GM19455 (cell line): ENCODE results near the gene MAP3K8.
"Not testable (repeated sequence)": the region's sequence is repeated elsewhere in the genome, so short reads cannot be mapped to it uniquely, and the experiment has no call there.

Experiments used
- ATAC-seq: cut with Tn5 transposase; IDR thresholded peaks from one replicate; pipeline ENCODE4 v1.9.1; 2021; ENCODE audit not compliant: unreplicated experiment

Gene MAP3K8

DNA sequence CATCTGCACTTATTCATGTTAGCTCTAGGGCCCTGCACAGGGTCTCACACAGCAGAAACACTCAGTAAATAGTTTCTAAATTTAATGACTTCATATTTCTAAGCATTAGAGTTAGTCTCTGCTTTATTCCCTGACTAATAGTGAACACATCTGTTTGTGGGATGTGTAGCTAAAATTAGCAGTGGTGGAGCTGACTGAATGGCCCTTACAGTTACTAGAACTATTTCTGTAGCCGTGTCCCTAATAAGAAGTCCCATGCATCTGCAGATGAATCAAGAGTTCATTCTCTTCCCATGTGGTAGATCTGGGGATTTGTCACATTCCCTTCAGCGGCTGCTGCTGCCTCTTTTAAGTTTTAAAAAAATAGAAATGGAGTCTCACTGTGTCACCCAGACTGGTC is 11.7 kb downstream of the MAP3K8 start:
- ATAC-seq, result no peak

DNA sequence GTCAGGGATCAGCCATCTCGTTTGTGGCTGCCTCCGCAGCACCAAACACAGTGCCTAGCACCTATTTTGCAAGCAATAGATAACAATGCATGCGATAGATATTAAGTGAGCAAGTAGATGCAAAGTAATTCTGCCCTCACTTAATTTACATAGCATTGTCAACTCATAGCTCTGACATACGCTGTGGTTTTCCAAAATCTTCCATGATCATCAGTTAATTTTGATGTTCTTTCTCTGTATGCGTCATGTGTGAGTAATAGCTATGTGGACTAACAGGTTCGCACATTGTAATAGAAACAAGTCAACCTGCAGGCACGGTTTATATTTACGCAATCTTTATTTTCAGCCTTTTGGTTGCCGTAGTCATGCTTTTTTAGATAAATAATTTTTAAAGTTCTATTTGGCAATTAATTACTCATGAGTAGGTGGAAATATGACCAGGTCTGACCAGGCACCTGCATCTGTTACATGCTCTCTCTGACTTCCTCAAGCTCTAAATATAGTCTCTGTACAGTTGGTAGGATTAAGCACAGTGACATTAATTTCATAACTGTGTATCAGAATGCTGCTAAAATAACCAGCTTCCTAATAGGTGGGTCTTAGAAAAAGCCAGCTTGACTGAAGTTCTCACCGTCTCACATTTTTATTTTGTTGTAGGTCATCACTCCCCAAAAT is 13.3 kb downstream of the MAP3K8 start:
- ATAC-seq, result no peak

DNA sequence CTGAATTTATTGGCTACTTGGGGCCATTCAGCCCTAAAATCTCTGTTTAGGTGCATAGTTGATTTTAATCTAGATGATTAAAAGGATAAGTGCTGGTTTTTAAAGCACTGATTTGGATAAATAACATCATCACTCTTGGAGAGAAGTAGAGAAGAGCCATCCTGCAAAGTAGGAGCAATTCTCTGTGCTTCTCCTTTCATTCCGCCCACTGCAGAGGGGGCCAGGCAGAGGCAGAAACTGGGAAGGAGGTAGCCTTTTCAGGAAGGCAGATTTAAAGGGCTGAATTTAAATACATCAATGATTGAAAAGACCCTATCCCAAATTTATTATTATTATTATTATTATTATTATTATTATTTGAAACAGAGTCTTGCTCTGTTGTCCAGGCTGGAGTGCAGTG is 14.1 kb downstream of the MAP3K8 start:
- no peak for ATAC-seq

DNA sequence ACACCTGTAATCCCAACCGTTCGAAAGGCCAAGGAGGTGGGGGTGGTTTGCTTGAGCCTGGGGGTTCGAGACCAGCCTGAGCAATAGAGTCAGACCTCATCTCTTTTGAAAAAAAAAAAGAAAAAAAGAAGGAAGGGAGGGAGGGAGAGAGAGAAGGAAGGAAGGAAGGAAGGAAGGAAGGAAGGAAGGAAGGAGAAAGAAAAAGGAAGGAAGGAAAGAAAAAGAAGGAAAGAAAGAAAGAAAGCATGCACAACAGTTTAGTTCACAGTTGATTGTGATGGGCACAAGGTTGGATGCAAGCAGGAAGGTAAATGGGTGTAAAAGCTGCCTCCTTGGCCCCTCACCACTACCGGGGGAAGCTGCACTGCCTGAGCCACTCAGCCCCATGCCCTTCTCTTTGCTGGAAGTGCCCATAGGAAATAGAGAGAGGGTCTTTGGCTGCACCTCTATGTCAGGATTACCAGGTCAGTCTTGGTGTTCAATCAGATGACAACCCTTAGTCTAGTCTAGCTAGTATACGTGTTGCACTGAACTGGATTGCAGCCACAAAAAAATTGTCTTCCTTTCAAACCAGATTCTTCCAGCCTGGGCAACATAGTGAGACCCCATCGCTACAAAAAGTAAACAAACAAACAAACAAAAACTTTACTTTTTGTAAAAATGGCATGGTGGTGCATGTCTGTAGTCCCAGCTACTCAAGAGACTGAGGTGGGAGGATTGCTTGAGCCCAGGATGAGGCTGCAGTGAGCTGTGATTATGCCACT is 20.0 kb downstream of the MAP3K8 start:
- ATAC-seq, result no peak

DNA sequence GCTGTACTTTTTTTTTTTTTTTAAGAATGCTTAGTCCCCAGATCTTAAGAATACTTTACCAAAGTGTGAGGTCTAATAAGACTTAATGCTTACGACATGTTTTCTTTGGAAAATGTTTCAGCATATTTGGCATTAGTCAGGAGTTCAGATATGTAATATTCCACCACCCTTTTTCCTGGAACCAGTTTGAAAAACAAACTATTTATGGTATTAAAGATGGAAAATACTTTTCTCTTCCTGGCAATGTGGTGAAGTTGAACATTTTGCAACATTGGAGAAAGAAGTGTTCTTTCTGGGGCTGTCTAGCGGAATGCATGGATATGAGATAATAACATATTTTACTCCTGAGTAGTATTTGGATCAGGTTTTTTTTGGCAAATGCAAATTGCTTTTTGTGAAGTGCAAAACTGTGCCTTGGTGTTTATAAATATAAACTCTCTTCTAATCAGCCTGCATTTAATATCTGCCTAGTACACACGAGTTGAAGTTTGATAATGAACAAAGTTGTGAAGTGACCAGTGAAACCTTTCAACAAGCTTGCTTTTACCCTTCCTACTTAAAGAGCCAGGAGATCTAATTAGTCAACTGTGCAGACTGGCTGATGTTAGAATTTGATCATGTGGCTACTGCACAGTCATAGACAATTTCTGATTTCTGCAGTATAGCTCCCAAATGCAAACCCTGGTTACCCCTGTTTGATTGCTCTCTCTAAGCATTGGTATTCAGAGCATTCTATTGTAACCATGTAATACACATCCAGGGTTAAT is 20.9 kb downstream of the MAP3K8 start:
- ATAC-seq, result no peak

DNA sequence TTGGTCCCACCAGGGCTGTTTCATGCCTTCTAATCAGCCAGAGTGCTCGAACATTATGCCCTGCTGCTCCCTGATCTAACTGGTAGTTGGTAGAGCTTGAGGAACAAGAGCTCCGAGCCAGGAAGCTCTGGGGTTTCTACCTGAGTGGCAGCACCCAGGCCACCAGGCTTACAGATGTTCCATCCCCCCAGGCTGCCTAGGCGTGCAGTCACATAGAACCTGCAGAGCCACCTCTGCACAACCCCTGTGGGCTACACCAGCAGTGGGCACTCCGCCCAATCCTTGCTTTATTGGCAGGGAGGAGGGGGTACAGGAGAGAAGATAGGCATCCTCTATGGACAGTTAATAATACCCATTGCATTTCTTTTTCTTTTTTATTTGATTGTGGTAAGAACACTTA is 21.8 kb downstream of the MAP3K8 start:
- ATAC-seq, result peak; percentile 45

DNA sequence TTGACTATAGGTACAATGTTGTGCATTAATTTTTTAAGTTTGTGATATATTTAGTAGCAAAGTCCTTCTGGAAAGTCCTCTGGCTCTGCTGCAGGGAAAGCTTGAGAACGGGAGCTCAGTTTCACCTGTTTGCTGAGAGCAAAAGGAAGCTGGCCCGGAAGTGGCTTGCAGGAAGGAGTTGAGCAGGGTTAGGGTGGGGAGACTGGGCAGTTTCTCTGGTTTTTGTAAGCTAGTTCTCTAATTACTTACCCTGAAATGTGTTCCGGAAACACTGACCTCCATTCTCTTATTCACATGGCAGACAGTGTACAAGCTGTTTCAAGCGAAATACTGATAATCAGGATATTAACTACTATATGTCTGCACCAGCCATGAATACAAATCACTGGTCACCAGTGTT is 22.3 kb downstream of the MAP3K8 start:
- ATAC-seq, result peak; percentile 77

DNA sequence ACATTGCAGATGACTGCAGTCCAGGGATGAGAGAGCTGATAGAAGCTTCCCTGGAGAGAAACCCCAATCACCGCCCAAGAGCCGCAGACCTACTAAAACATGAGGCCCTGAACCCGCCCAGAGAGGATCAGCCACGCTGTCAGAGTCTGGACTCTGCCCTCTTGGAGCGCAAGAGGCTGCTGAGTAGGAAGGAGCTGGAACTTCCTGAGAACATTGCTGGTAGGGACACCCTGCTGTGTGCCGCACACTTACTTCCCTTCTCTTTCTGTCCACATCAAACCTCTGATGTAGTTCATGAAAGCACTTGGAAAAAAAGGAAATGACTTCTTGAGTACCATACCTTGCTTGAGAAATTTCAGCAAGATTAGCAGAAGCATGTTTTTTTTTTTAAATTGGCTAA is 25.3 kb downstream of the MAP3K8 start:
- ATAC-seq, result no peak

DNA sequence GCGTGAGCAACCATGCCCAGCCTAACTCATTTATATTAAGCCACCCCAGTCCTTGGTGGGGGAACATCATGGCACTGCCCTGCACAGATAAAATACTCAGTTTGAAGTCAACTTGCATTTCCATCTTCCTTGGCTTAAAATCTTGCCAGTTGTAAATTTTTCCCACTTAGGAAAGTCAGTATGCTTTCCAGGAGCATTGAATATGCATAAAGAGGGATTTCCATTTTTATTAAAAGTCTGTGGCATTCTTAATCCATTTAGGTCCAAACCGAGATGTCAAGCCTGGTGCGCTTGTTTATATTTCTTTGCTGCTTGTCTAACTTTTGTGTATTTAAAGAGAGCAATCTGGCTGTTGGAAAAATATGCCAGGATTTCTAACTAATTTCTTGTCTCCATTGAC is 26.1 kb downstream of the MAP3K8 start:
- no peak for ATAC-seq

DNA sequence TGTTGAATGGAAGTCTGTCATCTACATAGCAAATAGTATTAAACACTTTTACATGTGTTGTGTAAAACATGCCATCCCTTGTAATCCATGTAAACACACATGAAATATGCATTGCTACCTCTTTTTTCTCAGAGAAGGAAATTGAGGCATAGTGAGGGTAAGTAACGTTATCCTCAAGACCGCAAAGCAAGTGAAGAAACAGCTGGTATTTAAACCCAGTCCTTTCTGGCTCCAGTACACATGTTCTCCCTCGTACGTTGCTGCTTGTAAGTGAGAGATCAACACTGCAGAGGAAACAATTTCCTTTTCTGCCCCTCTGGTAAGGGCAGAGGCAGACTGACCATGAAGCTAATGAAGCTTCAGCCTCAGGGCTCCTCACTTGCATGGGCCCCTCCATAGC is 28.5 kb downstream of the MAP3K8 start:
- ATAC-seq, result no peak

DNA sequence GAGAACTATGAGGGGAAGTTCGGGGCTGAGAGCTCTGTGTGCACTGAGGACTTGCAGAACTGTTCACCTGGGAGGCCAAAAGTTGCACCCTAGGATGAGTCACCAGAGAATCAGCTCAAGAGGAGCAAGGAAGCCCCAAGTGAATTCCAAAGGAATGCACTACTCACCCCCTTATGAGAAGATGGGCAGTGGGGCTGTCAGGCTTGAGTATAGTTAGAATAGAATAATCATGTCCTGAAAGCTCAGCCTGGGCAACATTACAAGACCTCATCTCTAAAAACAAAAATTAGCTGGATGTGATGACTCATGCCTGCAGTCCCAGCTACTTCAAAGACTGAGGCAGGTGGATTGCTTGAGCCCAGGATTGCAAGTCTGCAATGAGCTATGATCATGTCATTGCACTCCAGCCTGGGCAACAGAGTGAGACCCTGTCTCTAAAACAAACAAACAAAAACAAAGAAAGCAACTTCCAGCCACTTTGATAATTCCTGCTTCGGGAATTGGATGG is 30.0 kb downstream of the MAP3K8 start:
- no peak for ATAC-seq

DNA sequence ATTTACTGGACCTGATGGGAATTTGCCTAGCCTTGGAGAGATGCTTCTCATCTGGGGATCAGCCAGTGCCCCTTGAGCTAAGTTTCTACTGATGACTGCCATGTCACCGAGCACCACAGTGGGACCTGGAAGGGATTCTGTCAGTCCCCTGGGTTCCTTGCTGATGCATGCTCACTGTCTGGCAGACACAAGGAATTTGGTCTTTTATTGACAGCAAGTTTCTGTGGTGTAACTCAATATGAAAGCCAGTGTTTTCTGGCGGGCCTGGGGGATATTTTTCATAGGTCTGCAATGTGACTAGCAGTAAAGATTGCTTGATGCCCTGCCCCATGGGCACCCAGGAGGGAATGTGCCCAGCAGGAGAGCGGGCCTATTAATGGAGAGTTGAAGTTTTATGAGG is 30.7 kb downstream of the MAP3K8 start:
- ATAC-seq, result no peak

DNA sequence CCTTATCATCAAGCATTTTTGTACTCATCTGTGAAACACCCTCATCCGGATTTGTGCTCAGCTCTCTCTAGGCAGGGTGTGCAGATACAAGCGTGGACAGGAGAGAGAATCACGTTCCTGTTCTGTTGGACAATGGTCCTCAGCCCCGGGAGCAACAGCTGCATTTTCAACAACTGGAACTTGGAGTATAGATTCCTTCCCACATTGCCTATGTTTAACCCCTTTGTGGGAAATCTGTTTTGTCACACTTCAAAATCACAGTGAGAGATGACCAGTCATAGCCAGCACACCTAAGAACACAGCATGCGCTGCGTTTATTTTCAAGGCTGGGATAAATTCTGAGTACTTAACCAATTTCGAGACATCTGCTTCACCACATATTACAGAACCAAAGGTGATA is 32.5 kb downstream of the MAP3K8 start:
- ATAC-seq, result no peak

DNA sequence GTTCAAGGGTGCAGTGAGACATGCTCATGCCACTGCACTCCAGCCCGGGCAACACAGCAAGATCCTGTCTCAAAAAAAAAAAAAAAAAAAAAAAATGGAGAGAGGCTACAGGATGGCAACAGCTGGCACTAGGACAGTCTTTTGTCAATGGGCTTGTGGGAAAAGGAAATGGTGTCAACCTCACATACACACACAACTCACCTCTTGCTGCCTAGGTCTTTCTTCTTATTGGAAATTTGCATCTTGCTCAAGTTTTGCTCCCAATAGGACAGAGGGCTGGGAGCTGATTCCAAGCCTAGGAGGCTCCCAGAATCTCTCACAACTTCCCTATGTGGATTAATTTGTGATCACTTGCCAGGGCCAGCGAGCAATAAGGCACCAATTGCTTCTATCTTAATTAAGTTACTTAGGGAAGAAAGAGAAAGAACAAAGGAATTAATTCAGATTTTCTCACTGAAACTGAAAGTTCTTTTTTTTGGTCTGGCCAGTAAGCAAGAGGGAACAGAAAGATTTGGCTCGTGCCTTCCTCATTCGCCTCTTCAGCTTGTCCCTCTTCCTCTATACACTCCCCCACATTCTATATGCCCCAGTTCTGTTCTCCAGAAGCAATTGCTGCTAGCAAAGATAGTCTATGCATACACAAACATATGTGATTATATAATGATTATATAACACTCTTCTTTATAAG is 33.8 kb downstream of the MAP3K8 start:
- no peak for ATAC-seq

DNA sequence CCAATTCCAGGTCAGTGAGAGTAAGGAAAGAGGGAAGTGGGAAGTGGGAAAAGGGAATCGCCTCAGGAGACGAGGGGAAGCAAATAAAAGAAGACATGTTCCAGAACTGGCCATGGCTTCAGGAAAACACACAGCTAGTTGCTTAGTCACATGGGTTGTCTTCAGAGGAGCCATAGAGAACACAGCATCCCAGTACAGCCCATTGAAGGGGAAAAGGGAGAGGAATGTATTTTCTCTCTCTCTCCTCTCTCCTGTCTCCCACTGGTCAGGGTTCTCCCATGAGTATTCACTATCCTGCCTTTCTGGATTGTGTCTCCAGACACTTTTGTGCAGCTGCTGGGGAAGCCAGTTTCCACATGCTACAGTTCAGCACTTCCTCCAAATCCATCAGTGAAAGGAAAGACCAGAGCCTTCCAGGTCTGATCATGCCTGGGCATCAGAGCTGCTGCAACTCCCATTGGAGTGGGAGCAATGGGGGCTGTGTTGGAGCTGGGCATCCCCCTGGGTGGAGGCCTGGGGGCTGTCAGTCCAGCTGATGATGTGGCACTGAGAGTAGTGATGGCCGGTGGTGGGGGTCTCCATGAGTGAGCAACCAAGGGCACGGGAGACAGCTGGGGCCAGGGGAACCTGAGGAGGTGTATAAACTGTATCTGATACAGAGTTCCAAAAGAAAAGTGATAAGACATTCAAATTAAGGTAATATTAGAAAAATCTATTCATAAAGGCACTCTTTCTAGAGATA is 38.6 kb downstream of the MAP3K8 start:
- ATAC-seq, result no peak

DNA sequence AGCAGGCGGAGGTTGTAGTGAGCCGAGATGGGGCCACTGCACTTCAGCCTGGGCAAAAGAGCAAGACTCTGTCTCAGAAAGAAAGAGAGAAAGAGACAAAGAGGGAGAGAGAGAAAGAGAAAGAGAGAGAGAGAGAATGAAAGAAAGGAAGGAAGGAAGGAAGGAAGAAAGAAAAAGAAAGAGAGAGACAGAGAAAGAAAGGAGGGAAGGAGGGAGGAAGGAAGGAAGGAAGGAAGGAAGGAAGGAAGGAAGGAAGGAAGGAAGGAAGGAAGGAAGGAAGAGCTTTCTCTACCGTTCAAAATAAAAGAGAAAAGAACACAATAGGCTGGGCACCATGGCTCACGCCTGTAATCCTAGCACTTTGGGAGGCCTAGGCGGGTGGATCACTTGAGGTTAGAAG is 41.5 kb downstream of the MAP3K8 start:
- not testable (repeated sequence) for ATAC-seq

DNA sequence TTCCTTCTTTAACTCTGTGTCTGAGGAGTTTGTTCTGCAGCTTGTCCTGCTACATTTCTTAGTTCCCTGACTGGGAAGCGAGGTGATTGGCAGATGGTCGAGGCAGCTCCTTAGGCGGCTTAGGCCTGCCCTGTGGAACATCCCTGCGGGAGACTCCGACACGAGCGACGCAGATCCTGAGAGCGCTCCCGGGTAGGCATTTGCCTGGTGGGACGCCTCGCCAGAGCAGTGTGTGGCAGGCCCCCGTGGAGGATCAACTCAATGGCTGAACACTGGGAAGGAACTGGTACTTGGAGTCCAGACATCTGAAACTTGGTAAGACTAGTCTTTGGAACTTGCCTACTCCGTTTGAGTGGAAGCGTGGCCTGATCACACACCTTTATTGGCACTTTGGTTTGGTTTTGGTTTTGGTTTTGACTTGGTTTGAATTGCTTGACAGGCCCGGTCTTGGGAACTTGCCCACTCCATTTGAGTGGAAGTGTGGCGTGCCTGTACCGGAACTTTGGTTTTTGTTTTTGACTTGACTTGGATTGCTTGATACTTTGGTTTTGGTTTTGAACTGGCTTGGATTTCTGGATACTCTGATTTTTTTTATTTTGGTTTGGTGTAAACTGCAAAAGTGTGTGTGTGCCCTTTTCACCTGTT is 42.6 kb downstream of the MAP3K8 start:
- no peak for ATAC-seq

DNA sequence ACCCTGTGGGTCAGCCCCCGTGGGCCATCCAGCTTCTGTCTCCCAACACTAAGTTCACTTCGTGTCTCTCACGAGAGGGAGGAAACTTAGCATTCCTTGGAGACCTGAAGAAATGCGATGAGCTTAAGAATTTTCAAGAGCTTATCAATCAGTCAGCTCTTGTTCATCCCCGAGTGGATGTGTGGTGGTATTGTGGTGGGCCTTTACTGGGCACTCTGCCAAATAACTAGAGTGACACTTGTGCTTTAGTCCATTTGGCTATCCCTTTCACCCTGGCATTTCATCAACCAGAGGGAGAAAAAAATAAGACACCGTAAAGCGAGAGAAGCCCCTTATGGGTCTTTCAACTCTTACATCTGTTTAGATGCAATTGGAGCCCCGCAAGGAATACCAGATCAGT is 45.5 kb downstream of the MAP3K8 start:
- ATAC-seq, result not testable (repeated sequence)

DNA sequence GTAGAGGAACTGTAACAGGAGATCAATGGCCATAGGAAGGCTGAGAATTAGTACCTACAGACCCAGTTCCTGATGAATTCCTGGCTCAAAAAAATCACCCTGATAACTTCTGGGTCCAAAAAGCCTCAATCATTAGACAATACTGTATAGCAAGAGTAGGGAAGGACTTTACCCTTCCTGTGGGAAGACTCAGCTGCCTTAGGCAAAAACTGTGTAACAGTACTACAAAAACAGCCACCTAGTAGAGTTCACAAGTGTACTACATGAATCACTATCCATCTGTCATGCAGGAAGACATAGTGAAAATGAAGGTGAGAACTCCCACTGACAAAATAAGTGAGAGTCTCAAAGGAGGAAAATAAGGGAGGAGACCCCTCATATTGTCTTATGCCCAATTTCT is 47.6 kb downstream of the MAP3K8 start:
- ATAC-seq, result no peak

DNA sequence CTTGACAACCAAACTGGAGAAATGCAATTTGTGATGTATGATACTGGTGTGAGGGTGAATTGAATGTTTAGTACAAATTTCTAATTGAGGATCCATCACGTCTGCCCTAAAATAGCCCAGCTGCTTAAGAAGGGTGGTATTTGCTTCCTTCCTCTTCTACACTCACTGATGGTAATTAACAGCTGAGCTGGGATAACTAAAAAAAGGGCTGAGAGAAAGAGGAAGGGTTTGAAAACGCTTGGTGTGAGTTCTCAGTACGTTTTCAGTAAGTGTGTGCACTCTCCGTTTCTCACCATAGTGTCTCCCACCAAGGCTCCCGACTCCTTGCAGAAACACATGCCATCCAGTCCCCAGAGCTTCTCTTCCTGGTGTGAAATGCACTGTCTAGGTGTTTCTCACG is 54.3 kb downstream of the MAP3K8 start:
- ATAC-seq, result no peak
